ENCODE results near the gene RGS5.

The RGS5 gene

GRCh38 chr1:163182330-163182949 is 20.3 kb downstream of the RGS5 start:
- intact Hi-C loops (cut with DNase I; ENCODE audit: low total_unique reads): no loop called here
- no peak for DNase-seq
- Histone ChIP-seq H3K9me3 (no peaks in the 10 kb centered on the region), H3K27me3 (no peaks in the 10 kb centered on the region), H3K4me1 (peaks cover 0 to 92% (median 12%) of the 10 kb centered on the region in 4 donors), H3K36me3 (peaks cover 0 to 5% (median 0%) of the 10 kb centered on the region in 3 donors), H3K27ac (peak overlapping the region; percentile 45 to 68), H3K4me3 (no peak overlapping the region)
- no peak for TF ChIP-seq CTCF (IDR thresholded peaks at IDR 0.05)

- Histone ChIP-seq H3K27me3 (no peaks in the 10 kb centered on the region), H3K4me3 (no peak overlapping the region), H3K27ac (peak overlapping the region; percentile 60 to 85), H3K9me3 (no peaks in the 10 kb centered on the region), H3K4me1 (peaks cover 0 to 98% (median 13%) of the 10 kb centered on the region in 4 donors), H3K36me3 (no peaks in the 10 kb centered on the region)
- intact Hi-C loops (cut with DNase I; ENCODE audit: low total_unique reads): loop anchor here (5.0 kb wide), 2 partner anchors 139 to 301 kb away; no protein-coding TSS in a partner anchor
- TF ChIP-seq CTCF (IDR thresholded peaks at IDR 0.05): no peak
- no peak for DNase-seq
These were observed 24.1 kb downstream of the RGS5 start for GRCh38 chr1:163178628-163179027.

- peaks cover 0 to 98% (median 18%) of the 10 kb centered on the region in 4 donors for H3K4me1 ChIP-seq
- no peaks in the 10 kb centered on the region for H3K9me3 ChIP-seq
- H3K27ac ChIP-seq: peak overlapping the region; percentile 60 to 85
- intact Hi-C loops (cut with DNase I; ENCODE audit: low total_unique reads): loop anchor here (5.0 kb wide), 2 partner anchors 141 to 299 kb away; no protein-coding TSS in a partner anchor
- H3K36me3 ChIP-seq: no peaks in the 10 kb centered on the region
- no peak for DNase-seq
- TF ChIP-seq CTCF (IDR thresholded peaks at IDR 0.05): no peak
- H3K27me3 ChIP-seq: no peaks in the 10 kb centered on the region
- H3K4me3 ChIP-seq: no peak overlapping the region
These were observed 25.9 kb downstream of the RGS5 start for GRCh38 chr1:163176797-163177196.

GRCh38 chr1:163174524-163175437 is 27.9 kb downstream of the RGS5 start:
- peak overlapping the region; percentile 28 to 31 for H3K4me3 ChIP-seq
- peak; percentile 82 to 88 for TF ChIP-seq CTCF (IDR thresholded peaks at IDR 0.05)

GRCh38 chr1:163173121-163173520 is 29.6 kb downstream of the RGS5 start:
- peaks cover 0 to 92% (median 30%) of the 10 kb centered on the region in 4 donors for H3K4me1 ChIP-seq
- intact Hi-C loops (cut with DNase I; ENCODE audit: low total_unique reads): loop anchor here (5.0 kb wide), 2 partner anchors 101 to 311 kb away; partner anchors contain the start of gene CCDC190
- H3K36me3 ChIP-seq: no peaks in the 10 kb centered on the region
- DNase-seq: no peak
- no peak overlapping the region for H3K4me3 ChIP-seq
- H3K27me3 ChIP-seq: no peaks in the 10 kb centered on the region
- H3K27ac ChIP-seq: peak overlapping the region; percentile 60 to 85
- no peak for TF ChIP-seq CTCF (IDR thresholded peaks at IDR 0.05)
- no peaks in the 10 kb centered on the region for H3K9me3 ChIP-seq

More at GRCh38 chr1:163174524-163175437, 27.9 kb downstream of the RGS5 start:
- Histone ChIP-seq H3K36me3 (no peaks in the 10 kb centered on the region), H3K27me3 (no peaks in the 10 kb centered on the region), H3K4me1 (peaks cover 0 to 99% (median 24%) of the 10 kb centered on the region in 4 donors), H3K27ac (peak overlapping the region; percentile 60 to 85), H3K9me3 (no peaks in the 10 kb centered on the region)
- intact Hi-C loops (cut with DNase I; ENCODE audit: low total_unique reads): loop anchor here (5.0 kb wide), 4 partner anchors 102 to 312 kb away; partner anchors contain the start of gene CCDC190
- peak; percentile 76 to 79 for DNase-seq
